PC-3 (cell line): ENCODE data around the gene NFAT5.

Experiments used
- CTCF ChIP-seq: fragments of 300-600 bp; sonication (generic); conservative IDR thresholded peaks from 2 replicates; pipeline ENCODE4 v1.5.1; 2017; ENCODE audit warnings: antibody characterized with exemption, low read depth, mild to moderate bottlenecking, low read length
- EZH2 ChIP-seq: fragments of 300-600 bp; sonication (generic); IDR thresholded peaks from one replicate; pipeline ENCODE4 v1.6.1; 2017; ENCODE audit warnings: antibody characterized with exemption, mild to moderate bottlenecking, low read length; ENCODE audit not compliant: unreplicated experiment
- EZH2phosphoT487 ChIP-seq: fragments of 300-600 bp; sonication (generic); IDR thresholded peaks from 2 replicates; pipeline ENCODE4 v1.6.1; 2018; ENCODE audit warnings: mild to moderate bottlenecking, antibody characterized with exemption, low read length, borderline replicate concordance

- TF ChIP-seq CTCF (no peak), EZH2 (no peak), EZH2phosphoT487 (no peak)
Measured at GRCh38 chr16:69566240-69566980, 644 bp downstream of the NFAT5 start.
